NCI-H82 (cell line): ENCODE results near the gene PPIL3.
"Not testable (repeated sequence)": the region's sequence is repeated elsewhere in the genome, so short reads cannot be mapped to it uniquely, and the experiment has no call there.

ENCODE experiments used
- DNase-seq: peaks from one replicate; lab custom pipeline; 2025; lab: John Stamatoyannopoulos, UW

PPIL3 gene

GRCh38 chr2:200888704-200889625 lies at the start of gene PPIL3, which contains the start of gene NIF3L1:
TSS of gene PPIL3 (minus strand) at chr2:200889077. CDS start at chr2:200887615, 1,462 bp downstream.
TSS of gene NIF3L1 (plus strand) at chr2:200889371. CDS start at chr2:200891944, 2,573 bp downstream.
- peak; percentile 99 for DNase-seq

DNA sequence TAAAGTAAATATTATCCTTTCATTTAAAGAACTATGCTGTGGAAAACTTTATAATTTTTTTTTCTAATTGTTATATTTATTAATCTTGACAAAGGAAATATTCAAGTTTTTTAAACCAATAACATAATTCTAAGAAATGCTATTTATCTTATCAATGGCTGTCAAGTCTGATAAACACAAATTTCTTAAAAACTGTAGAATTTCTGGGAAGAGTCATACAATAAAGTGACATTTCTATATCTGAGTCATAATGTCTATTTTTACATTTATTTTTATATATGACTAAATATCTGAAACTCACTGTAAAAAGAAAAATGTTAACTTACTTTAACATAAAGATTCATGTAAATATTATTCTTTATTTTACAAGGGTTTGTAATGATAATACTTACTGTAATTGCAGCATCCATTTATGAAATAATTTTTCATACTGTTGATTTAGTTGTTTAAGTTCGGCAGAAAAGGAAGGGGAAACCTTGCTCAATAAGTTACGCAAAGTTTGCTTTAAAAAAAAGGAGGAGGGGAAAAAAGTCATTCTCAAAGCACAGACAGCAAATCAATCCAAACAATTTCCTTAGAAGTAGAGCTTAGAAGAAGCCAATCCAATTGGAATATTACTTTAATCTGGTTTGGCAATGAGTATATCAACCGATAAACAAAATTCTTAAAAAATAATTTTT lies 42.2 kb upstream of the PPIL3 start:
- no peak for DNase-seq

- DNase-seq, result no peak
These were observed 40.7 kb upstream of the PPIL3 start for GRCh38 chr2:200929334-200930249.

GRCh38 chr2:200922439-200922838 lies 33.6 kb upstream of the PPIL3 start:
- no peak for DNase-seq

DNA sequence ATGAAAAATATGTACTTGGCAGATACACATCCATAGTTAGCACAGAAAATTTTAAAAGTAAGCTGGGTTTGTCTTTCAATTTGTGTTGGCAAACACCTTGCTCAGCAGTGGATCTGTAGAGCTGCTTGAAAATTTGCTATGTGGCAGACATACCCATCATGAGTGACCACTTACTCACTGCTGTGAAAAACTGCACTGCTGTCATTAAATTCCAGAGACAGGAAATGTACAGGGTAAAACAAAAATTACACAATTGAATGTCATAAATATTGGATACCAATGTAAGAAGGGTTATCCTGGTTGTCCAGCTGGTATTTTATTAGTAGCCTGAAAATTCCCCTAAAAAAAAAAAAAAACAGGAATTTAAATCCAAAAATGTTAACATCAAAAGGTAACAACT lies 24.8 kb upstream of the PPIL3 start:
- no peak for DNase-seq

DNA sequence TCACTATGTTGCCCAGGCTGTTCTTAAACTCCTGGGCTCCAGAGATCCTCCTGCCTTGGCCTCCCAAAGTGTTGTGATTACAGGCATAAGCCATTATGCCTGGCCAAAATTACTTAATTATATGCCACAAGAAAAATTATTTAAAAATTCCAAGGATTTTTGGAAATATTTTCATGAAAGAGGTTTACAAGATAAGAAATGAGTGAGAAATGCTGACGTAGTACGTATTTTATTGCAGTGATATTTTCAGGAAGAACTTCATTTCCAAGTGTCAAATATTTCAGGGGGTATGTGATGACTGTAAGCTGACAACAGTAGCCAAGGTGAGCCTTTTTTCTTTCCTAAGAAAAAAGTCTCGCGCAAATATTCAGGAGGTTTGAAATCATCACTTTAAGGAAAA lies 21.1 kb upstream of the PPIL3 start:
- DNase-seq, result no peak

- peak; percentile 78 for DNase-seq
These were observed 16.9 kb upstream of the PPIL3 start for GRCh38 chr2:200905618-200906296.

DNA sequence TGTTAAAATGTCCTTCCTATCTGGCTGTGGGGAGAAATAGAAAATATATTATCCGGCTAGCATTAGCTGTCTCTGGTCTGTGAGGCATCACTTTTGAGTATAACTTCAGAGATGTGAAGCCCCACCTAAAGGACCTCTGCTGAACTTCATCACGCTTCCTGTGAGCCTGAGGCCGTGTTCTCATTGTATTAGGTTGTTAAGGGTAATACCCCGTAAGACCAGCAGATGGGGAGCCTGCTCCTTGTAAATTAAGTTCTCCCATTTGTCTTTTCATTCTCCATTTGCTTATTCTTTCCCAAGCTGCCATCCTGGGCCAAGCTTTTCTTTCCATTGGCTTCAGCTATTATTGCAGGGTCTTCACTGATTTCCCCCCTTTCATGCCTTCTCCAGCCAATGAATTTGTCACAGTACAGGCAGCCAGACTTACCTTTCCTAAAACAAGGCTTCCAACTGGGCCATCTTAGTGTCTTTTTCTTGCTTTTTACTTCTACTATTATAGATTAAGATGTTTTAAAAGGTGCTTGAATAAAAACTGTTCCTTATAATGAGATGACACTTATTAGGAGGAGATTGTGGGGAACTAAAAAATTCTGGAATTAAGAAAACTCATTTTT lies 12.7 kb upstream of the PPIL3 start:
- peak; percentile 94 for DNase-seq

DNA sequence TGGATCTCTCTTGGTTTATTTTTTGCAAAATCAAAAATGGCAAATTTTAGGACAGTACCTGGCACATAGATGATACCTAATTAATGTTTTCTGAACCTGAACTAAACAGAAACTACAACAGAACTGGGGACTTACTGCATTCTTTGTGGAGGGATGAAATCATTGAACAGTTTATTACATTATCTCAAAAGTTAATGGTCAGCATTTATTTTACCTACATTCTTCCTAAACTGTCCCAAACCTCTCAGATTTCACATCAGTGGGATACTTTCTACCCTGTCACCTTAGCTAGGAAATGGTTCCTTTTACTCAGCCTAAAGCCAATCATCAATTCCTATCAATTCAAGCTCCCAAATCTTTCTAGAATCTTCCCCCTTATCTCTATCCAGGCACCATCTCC lies 10.6 kb upstream of the PPIL3 start:
- DNase-seq, result no peak

DNA sequence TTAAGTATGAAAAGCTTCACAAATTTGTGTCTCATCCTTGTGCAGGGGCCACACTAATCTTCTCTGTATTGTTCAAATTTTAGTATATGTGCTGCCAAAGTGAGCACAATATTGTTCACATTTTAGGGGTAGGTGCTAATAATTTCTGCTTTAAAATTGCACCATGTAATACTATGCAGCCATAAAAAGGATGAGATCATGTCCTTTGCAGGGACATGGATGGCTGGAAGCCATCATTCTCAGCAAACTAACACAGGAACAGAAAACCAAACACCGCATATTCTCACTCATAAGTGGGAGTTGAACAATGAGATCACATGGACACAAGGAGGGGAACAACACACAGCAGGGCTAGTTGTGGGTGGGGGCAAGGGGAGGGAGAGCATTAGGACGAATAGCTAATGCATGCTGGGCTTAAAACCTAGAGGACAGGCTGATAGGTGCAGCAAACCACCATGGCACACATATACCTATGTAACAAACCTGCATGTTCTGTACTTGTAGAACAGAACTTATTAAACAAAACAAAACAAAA lies 7.1 kb downstream of the PPIL3 start:
- DNase-seq, result not testable (repeated sequence)

- no peak for DNase-seq
These were observed 10.5 kb downstream of the PPIL3 start for GRCh38 chr2:200878289-200878880.

- no peak for DNase-seq
These were observed 11.4 kb downstream of the PPIL3 start for GRCh38 chr2:200877443-200877842.

- no peak for DNase-seq
These were observed 15.3 kb downstream of the PPIL3 start for GRCh38 chr2:200873560-200873959.

GRCh38 chr2:200871151-200871550 lies 17.7 kb downstream of the PPIL3 start:
- DNase-seq, result no peak

DNA sequence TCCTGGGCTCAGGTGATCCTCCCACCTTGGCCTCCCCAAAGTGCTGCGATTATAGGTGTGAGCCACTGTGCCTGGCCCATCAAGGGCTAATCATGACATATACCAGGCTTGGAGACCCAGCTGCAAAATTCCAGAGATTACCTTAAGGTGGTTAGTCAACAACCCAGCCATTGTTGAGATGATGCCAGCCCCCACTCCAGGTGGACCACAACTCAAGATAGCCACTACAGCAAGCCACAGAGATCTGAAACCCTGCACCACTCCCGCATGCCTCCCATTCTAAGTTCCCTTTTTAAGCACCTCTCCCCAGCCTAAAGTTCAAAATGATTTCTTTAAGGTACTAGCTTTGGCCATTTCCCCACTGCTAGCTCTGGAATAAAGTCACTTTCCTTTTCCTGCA lies 19.9 kb downstream of the PPIL3 start:
- DNase-seq, result no peak

DNA sequence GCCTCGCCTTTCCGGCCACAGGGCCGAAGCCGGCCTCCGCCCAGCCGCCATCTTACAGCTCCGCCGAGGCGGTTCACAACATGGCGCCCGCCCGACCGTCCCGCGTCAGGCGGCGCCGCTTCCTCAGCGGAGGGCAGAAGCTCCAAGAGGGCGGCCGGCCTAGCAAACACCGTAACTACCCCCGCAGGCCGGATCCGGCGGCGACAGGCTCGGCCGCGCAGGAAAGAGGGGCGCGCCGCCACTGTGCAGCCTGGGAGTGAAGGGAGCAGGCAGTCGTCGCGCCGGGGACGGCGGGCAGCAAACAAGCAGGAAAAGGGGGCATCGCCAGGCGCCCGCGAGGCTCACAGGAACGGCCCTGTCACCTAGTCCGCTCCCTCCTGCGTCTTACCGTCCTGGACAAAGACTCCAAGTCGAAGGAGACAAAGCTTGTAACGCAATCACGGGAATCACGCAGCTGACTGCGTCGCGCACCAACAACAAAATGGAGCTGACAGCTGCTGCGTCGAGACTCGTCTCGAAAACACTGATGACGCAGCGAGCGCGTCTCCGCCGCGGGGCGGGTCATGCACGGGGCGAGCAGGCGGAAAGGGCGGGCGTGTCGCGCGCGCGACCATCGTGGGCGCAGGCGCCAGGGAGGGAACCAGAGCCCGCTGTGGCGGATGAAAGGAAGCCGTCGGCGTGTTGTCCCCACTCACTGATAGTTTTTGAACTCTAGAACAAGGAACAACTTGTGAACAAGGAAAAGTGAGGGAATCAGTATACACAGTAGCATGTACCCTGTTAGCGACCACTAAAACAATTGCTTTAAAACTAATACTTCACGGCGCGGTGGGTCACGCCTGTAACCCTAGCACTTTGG lies 24.5 kb downstream of the PPIL3 start, which contains the start of gene CLK1:
Gene CLK1 (minus strand): TSS at position 483 of the 859 bp plus-strand sequence. CDS start 2,796 bp downstream, outside the sequence.
- DNase-seq, result peak; percentile 97

GRCh38 chr2:200863782-200864175 lies 25.1 kb downstream of the PPIL3 start:
- peak; percentile 45 for DNase-seq

DNA sequence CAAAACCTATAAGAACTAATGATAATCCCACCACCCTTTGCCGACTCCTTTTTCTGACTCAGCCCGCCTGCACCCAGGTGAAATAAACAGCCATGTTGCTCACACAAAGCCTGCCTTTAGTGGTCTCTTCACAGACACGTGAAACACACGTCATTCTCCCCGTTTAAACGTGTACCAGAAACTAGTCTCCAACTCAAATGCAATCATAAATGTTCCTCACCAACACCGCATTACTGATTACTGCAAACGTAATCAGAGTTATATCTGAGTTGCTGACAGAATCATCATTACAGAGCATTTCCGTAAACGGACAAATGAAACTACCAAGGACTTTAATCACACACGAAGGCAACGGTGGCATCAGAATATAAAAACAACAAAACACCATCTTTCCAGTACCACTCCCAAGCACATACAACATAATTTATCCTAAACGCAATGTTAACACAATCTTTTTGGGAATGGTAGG lies 26.3 kb downstream of the PPIL3 start:
- DNase-seq, result peak; percentile 62

DNA sequence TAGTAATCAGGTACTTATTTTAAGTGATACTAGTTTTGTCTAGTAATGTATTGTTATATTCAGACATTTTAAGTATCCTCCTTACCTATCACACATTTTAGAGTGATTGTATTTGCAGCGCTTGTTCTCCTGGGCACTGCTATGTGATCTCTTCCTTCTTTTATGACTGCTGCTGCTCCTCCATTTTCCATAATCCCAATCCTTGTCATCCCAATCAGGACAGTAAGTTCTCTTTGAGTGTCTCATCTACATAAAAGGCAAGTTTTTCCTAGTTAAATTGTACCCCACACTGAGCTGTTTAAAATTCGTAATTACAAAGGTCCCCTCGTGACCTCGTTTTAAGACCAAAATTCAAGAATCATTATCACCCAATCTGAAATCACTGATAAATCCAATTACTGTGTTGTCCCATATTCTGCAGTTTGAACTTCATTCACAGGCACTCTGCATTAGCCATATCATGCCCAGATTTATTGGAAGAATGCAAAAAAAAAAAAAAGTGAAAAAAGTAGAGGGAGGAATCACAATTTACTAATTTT lies 27.2 kb downstream of the PPIL3 start:
- peak; percentile 41 for DNase-seq
